Fibroblast of skin of right biceps (primary cell): ENCODE results near the gene UBXN6.

ENCODE experiments used
- DNase-seq: peaks from one replicate; pipeline ENCODE4 v3.0.0-alpha.2; 2013

UBXN6 gene

GRCh38 chr19:4493104-4493928 is 35.7 kb upstream of the UBXN6 start:
- no peak for DNase-seq

DNA sequence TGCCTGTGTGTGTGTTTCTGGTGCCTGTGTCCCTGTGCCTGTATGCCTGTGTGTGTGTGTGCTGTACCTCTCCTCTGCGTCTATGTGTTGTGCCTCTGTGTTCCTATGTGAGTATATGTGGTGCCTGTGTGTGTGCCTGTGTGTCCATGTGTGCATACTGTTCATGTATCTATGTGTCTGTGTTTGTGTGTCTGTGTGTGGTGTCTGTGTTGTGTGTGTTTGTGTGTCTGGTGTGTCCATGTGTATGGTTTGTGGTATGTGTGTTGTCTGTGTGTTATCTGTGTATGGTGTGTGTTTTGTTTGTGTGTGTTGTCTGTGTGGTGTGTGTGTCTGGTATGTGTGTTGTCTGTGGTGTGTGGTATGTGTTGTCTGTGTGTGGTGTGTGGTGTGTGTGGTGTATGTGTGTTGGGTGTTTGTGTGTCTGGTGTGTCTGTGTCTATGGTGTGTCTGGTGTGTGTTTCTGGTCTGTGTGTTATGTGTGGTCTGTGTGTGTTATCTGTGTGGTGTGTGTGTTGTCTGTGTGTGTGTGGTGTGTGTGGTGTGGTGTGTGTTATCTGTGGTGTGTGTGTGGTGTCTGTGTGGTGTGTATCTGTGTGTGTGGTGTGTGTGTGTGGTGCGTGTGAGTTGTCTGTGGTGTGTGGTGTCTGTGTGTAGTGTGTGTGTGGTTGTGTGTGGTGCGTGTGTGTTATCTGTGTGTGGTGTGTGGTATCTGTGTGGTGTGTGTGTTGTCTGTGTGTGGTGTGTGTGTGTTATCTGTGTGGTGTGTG is 34.9 kb upstream of the UBXN6 start:
- no peak for DNase-seq

- no peak for DNase-seq
These were observed 33.9 kb upstream of the UBXN6 start for GRCh38 chr19:4491446-4491845.

- DNase-seq = no peak
These were observed 30.9 kb upstream of the UBXN6 start for GRCh38 chr19:4488496-4488895.

- DNase-seq = no peak
These were observed 30.0 kb upstream of the UBXN6 start for GRCh38 chr19:4487572-4487971.

DNA sequence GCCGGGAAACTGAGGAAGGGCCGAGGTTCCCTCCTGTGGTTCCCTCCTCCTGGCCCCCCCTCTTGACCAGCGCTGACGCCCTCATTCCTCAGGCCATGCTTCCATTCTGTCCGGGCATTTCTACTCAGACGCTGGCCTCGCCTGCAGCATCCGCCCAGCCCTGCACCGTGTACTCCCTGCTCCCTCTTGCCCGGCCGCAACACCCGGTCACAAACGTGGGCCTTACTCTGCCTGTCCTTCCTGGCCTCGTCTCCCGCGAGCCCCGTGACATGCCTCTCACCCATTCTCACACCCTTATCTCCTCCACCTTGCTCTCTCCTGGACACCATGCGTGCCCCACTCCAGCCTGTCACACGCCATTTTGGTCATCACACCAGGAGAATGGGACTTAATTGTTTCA is 25.8 kb upstream of the UBXN6 start:
- no peak for DNase-seq

- DNase-seq = no peak
These were observed 25.2 kb upstream of the UBXN6 start for GRCh38 chr19:4482721-4483364.

DNA sequence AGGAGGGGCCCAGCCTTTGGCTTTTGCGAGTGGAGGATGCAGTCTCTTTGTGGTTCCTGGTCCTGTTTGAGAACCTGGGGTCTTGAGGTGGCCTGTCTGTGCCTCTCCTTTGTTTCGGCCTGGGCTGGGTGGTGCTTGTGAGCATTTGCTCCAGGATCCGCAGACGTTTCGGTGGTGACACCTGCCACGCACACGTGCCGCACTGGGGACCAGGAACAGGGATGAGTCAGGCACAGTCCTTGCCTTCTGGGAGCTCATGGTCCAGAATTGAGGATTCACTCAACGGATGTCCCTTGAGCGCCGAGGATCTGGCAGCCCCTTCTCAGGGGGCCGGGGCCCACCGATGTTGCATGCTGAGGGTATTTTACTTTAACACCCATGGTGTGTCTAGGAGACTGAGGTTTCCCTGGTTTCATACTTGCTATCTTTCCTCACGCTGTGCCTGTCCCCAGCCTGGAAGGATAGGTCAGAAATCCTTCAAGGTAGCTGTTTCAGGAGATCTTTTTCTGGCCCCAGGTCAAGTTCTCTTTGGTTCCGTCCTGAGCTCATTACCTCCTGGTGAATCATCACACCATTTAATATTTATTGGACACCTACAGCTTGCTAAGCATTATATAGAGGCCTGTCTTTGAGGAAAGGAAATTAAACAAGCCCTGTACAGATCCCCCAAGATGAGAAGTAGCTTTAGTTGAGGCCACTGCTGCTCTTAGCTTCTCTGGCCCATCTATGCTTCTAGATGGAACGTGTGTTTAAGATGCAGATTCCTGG is 19.6 kb upstream of the UBXN6 start:
- no peak for DNase-seq

- DNase-seq = peak; percentile 79
These were observed 17.0 kb upstream of the UBXN6 start for GRCh38 chr19:4474514-4475022.

GRCh38 chr19:4473763-4474513 is 16.3 kb upstream of the UBXN6 start:
- DNase-seq = no peak

DNA sequence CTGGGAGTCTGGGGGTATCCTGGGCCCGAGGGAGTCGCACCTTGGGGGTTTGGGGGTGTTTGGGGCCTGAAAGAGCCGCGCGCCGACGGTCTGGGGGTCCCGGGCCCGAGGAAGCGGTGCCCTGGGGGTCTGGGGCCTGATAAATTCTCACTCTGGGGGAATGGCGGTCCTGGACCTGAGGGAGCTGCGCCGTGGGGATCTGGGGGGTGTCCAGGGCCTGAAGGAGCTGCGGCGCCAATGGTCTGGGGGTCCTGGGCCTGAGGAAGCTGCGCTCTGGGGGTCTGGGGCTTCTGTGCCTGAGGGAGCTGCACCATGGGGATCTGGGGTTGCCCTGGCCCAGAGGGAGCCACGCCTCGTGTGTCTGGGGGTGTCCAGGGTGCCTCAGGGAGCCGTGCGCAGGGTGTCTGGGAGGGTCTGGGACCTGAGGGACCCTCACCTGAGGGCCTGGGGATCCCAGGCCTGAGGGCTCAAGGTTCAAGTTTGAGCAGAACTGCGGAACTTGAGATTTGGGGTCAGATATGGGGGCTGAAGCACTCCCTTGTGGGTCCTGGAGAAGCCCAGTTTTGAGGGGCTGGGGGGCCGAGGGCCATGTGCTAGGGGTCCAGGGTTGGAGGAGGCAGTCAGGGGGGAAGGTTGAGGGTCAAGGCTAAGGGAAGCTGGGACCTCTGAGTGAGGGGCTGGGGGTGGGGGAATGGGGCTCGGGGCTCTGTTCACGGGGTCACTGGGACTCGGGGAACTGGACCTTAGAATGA is 15.6 kb upstream of the UBXN6 start:
- no peak for DNase-seq

GRCh38 chr19:4472174-4472974 is 14.8 kb upstream of the UBXN6 start, which contains the start of gene HDGFL2:
HDGFL2 (plus strand) TSS chr19:4472297; CDS start chr19:4472351, 54 bp downstream.
- DNase-seq = no peak

DNA sequence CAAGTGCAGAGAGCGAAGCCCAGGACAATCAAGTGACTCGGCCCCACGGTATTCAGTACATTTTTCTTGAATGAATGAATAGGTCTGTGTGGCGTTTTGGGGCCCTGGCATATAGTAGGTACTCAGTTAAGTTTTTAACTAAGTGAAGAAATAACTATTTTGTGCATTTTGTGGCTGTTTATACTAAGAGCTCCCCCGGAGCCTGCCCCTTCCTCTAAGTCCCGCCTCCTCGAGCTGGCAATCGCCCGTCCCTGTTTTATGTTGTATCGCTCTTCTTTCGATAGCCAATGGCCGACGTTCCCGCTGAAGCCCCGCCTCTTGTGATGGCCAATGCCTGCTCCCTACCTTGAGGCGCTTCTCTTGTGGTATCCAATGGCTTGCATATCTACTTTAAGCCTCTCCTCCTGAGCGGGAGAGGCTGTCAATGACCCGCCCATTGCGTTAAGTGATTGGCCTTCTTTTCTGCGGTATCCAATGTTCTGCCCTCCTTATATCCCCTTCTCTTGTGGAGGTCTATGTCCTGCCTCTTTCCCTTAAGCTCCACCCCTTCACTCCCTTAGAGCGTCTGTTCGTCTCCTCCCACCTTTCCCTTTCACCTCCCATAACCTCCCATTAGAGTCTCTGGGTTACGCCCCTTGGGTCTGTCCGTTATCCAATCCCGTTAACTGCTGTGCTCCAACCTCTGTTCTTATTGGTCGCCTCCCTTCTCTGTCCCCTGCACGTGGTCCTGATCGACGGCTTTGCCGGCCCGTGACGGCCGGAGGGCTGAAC is 14.0 kb upstream of the UBXN6 start:
- peak; percentile 100 for DNase-seq

DNA sequence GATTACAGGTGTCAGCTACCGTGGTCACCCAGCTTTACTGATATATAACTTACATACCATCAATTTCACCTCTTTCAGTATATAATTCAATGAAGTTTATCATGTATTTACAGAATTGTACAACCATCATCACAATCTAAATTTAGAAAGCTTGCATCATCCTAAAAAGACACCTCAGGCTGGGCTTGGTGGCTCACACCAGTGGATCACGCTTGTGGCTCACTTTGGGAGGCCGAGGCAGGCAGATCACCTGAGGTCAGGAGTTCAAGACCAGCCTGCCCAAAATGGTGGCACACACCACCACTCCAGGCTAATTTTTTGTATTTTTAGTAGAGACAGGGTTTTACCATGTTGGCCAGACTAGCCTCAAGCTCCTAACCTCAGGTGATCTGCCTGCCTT is 10.2 kb upstream of the UBXN6 start:
- DNase-seq = no peak

GRCh38 chr19:4464815-4465581 is 7.4 kb upstream of the UBXN6 start:
- no peak for DNase-seq

DNA sequence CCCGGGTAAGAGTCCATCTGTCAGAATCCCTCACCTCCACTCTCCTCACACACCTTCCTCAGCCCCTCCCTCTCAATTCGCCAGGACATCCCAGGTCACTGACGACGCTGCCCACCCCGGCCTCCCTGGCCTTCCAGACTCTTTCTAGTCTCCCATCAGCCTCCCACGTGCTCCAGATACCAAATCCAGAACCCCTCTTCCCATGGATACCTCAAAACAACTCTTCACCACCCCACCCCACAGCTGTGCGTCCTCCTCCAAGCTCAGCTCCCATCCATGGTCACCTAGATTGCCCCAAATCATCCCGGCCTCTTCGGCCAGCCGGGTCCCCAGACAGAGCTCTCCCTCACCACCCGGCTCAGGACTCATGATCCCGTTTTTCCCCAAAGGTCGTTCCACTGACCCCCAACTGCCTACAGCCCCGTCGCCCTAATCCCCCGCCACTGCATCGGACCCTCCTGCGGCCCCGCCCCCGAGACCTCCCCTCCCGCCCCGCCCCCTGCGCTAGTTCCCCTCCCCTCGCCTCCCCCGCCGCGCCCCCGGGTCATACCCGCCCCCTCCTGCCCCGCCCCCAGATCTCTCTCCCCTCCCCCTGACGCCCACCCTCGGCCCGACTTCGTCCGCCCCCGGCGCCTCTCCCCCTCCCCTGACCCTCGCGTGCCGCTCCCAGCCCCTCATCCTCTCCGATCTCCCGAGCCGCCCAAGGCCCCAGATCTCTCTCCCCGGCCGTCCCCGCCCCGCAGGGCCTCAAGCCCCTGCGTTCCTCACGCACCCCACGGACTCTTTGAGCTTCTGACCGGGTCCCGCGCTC is 546 bp downstream of the UBXN6 start:
- peak; percentile 76 for DNase-seq

DNA sequence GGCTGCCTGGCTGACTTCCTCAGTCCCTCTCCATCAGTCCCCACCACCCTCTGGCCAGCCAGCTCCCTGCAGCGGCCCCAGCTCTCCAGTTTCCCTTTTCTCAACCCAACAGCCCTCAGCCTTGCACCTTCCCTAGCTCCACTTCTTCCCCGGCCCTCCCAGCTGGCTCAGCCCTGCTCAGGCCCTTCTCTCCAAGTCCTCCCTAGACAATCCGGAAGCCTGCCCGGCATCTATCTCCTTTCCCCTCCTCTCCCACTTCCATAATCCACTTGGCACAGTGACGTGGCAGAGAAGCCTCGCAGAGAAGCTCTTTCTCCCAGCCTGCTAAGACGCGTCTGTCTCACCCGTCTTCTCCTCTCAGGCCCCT is 1.1 kb downstream of the UBXN6 start:
- DNase-seq = peak; percentile 80
